SU-DHL-6 (cell line): ENCODE results near the gene ATOSB.

Source experiments
- EZH2phosphoT487 ChIP-seq: fragments of 200-600 bp; sonication (generic), shearing (Covaris generic); conservative IDR thresholded peaks from 2 replicates; pipeline ENCODE4 v1.6.1; 2018; ENCODE audit warnings: mild to moderate bottlenecking, antibody characterized with exemption, low read length, moderate library complexity, mixed read lengths
- TF ChIP-seq, protein P1 (sequence below): fragments of 200-600 bp; sonication (generic); IDR thresholded peaks from one replicate; pipeline ENCODE4 v1.5.1; 2017; ENCODE audit warnings: antibody characterized with exemption, mild to moderate bottlenecking, low read length, moderate library complexity; ENCODE audit not compliant: insufficient read depth, poor library complexity, severe bottlenecking

DNA sequence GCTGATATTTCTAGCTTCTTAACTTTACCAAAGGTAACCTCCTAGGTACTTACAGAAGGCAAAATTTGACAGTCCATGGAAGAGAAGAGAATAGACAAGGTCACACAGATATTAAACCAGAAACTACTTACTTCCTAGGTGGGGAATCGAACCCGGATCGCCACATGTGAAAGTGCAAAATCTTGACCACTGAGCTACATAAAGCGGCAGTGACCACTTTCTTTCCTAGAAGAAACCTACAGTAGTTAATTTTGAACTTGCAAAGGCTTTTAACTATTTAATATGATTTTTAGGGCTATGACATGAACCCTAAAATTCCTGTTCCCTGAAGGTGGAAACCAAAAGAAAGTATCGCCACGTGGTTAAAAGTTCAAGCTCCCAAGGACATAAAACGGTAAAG, 20.3 kb upstream of the ATOSB start:
- TF ChIP-seq, protein P1, sequence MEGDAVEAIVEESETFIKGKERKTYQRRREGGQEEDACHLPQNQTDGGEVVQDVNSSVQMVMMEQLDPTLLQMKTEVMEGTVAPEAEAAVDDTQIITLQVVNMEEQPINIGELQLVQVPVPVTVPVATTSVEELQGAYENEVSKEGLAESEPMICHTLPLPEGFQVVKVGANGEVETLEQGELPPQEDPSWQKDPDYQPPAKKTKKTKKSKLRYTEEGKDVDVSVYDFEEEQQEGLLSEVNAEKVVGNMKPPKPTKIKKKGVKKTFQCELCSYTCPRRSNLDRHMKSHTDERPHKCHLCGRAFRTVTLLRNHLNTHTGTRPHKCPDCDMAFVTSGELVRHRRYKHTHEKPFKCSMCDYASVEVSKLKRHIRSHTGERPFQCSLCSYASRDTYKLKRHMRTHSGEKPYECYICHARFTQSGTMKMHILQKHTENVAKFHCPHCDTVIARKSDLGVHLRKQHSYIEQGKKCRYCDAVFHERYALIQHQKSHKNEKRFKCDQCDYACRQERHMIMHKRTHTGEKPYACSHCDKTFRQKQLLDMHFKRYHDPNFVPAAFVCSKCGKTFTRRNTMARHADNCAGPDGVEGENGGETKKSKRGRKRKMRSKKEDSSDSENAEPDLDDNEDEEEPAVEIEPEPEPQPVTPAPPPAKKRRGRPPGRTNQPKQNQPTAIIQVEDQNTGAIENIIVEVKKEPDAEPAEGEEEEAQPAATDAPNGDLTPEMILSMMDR = no peak
- TF ChIP-seq EZH2phosphoT487 = no peak
